AG09309 (cell line): Measurements from ENCODE around the gene NAT16.

Experiments
- DNase-seq: peaks from one replicate; pipeline ENCODE4 v3.0.0-alpha.2; 2010; ENCODE audit warnings: low read depth
- H3K4me3 ChIP-seq: 2 replicates; pipeline ENCODE4 v1.5.1; 2011; ENCODE audit warnings: mild to moderate bottlenecking, low read depth, low read length, moderate library complexity; ENCODE audit not compliant: control insufficient read depth
- CTCF ChIP-seq: IDR thresholded peaks from 2 replicates; pipeline ENCODE4 v1.5.1; 2011; ENCODE audit warnings: mild to moderate bottlenecking, low read depth, low read length, inconsistent platforms; ENCODE audit not compliant: insufficient read depth, control insufficient read depth; ENCODE audit errors: missing control alignments

Gene NAT16

GRCh38 chr7:101151908-101152651, 28.0 kb downstream of the NAT16 start:
- no peak overlapping the region for H3K4me3 ChIP-seq
- DNase-seq = no peak
- TF ChIP-seq CTCF = no peak

GRCh38 chr7:101140746-101141382, 39.2 kb downstream of the NAT16 start:
- DNase-seq = no peak

GRCh38 chr7:101140339-101140699, 39.8 kb downstream of the NAT16 start:
- H3K4me3 ChIP-seq = no peak overlapping the region
- TF ChIP-seq CTCF = no peak
- DNase-seq = no peak

More at GRCh38 chr7:101140746-101141382, 39.2 kb downstream of the NAT16 start:
- no peak overlapping the region for H3K4me3 ChIP-seq
- TF ChIP-seq CTCF = no peak

- TF ChIP-seq CTCF = peak; percentile 68
- no peak overlapping the region for H3K4me3 ChIP-seq
- peak; percentile 90 for DNase-seq
Measured at GRCh38 chr7:101138213-101138870, 41.8 kb downstream of the NAT16 start.

- H3K4me3 ChIP-seq = no peak overlapping the region
- no peak for DNase-seq
- TF ChIP-seq CTCF = no peak
Measured at GRCh38 chr7:101137651-101138212, 42.4 kb downstream of the NAT16 start.

- TF ChIP-seq CTCF = no peak
- no peak overlapping the region for H3K4me3 ChIP-seq
- DNase-seq = no peak
Measured at GRCh38 chr7:101134399-101134980, 45.6 kb downstream of the NAT16 start.
